ENCODE results near the gene LMAN1L. TPM values are rescaled to one million over a fixed set of nuclear protein-coding genes. Genes with fewer than 3 reads are reported as not detected.

LMAN1L gene
- total RNA-seq, 2 donors from 2014 or later, result not detected

- no peak for TF ChIP-seq CTCF (IDR thresholded peaks at IDR 0.05)
- ATAC-seq (ENCODE audit: insufficient number of reproducible peaks, low FRiP score, low read depth) (no peak), DNase-seq (ENCODE audit: low spot score) (no peak)
- H3K27me3 ChIP-seq (replicated peaks; ENCODE audit: insufficient read depth), result no peaks in the 10 kb centered on the region
- H3K36me3 ChIP-seq, result no peaks in the 10 kb centered on the region
- peak overlapping the region; percentile 37 for H3K4me3 ChIP-seq
- H3K27ac ChIP-seq, result peak overlapping the region; percentile 59 to 69
- H3K9me3 ChIP-seq, result no peaks in the 10 kb centered on the region
- H3K4me1 ChIP-seq (ENCODE audit: control insufficient read depth in 1 of 2, low read depth in 2 of 2), result peaks cover 58 to 84% of the 10 kb centered on the region in 2 donors
Observed at GRCh38 chr15:74789741-74790079, 22.9 kb upstream of the LMAN1L start.

- H3K4me3 ChIP-seq, result peak overlapping the region; percentile 37
Observed at GRCh38 chr15:74790080-74790916, 22.3 kb upstream of the LMAN1L start.

GRCh38 chr15:74791007-74791406 lies 21.6 kb upstream of the LMAN1L start:
- no peaks in the 10 kb centered on the region for H3K36me3 ChIP-seq
- peaks cover 52 to 71% of the 10 kb centered on the region in 2 donors for H3K4me1 ChIP-seq (ENCODE audit: control insufficient read depth in 1 of 2, low read depth in 2 of 2)
- DNase-seq (ENCODE audit: low spot score), result no peak
- no peaks in the 10 kb centered on the region for H3K9me3 ChIP-seq
- H3K27ac ChIP-seq, result peak overlapping the region in 1 of 2 donors; percentile 69
- no peak for TF ChIP-seq CTCF (IDR thresholded peaks at IDR 0.05)
- no peak for ATAC-seq (ENCODE audit: insufficient number of reproducible peaks, low FRiP score, low read depth)
- H3K4me3 ChIP-seq, result no peak overlapping the region
- H3K27me3 ChIP-seq (replicated peaks; ENCODE audit: insufficient read depth), result no peaks in the 10 kb centered on the region

More at GRCh38 chr15:74790080-74790916, 22.3 kb upstream of the LMAN1L start:
- no peak for DNase-seq (ENCODE audit: low spot score)
- Histone ChIP-seq H3K27ac (peak overlapping the region; percentile 59 to 69), H3K4me1 (ENCODE audit: control insufficient read depth in 1 of 2, low read depth in 2 of 2) (peaks cover 56 to 78% of the 10 kb centered on the region in 2 donors), H3K27me3 (replicated peaks; ENCODE audit: insufficient read depth) (no peaks in the 10 kb centered on the region), H3K36me3 (no peaks in the 10 kb centered on the region), H3K9me3 (no peaks in the 10 kb centered on the region)
- peak; percentile 18 for ATAC-seq (ENCODE audit: insufficient number of reproducible peaks, low FRiP score, low read depth)
- no peak for TF ChIP-seq CTCF (IDR thresholded peaks at IDR 0.05)

GRCh38 chr15:74791667-74792066 lies 21.0 kb upstream of the LMAN1L start:
- no peaks in the 10 kb centered on the region for H3K9me3 ChIP-seq
- H3K36me3 ChIP-seq, result no peaks in the 10 kb centered on the region
- H3K27me3 ChIP-seq (replicated peaks; ENCODE audit: insufficient read depth), result no peaks in the 10 kb centered on the region
- no peak for TF ChIP-seq CTCF (IDR thresholded peaks at IDR 0.05)
- DNase-seq (ENCODE audit: low spot score), result no peak
- no peak for ATAC-seq (ENCODE audit: insufficient number of reproducible peaks, low FRiP score, low read depth)
- H3K4me1 ChIP-seq (ENCODE audit: control insufficient read depth in 1 of 2, low read depth in 2 of 2), result peaks cover 45 to 64% of the 10 kb centered on the region in 2 donors
- H3K4me3 ChIP-seq, result no peak overlapping the region
- H3K27ac ChIP-seq, result no peak overlapping the region

- peaks cover 37 to 57% of the 10 kb centered on the region in 2 donors for H3K4me1 ChIP-seq (ENCODE audit: control insufficient read depth in 1 of 2, low read depth in 2 of 2)
- H3K27ac ChIP-seq, result no peak overlapping the region
- ATAC-seq (ENCODE audit: insufficient number of reproducible peaks, low FRiP score, low read depth), result no peak
- no peak overlapping the region for H3K4me3 ChIP-seq
- no peaks in the 10 kb centered on the region for H3K27me3 ChIP-seq (replicated peaks; ENCODE audit: insufficient read depth)
- no peaks in the 10 kb centered on the region for H3K36me3 ChIP-seq
- DNase-seq (ENCODE audit: low spot score), result no peak
- TF ChIP-seq CTCF (IDR thresholded peaks at IDR 0.05), result no peak
- H3K9me3 ChIP-seq, result no peaks in the 10 kb centered on the region
Observed at GRCh38 chr15:74792227-74793016, 20.2 kb upstream of the LMAN1L start.

Data from thoracic aorta (tissue), 2 donors.